Activated CD4-positive, alpha-beta T cell treated with anti-CD3 and anti-CD28 coated beads, Interleukin-2, amount 50 U/mL, for 16 hours (primary cell): ENCODE measurements around the gene ANTXR1.

Experiments used
- DNase-seq: peaks from one replicate; pipeline ENCODE4 v3.0.0-alpha.2; 2020

The ANTXR1 gene

GRCh38 chr2:69100220-69100723, 87.3 kb downstream of the ANTXR1 start:
- DNase-seq: no peak

- DNase-seq: no peak
These were observed 89.1 kb downstream of the ANTXR1 start for GRCh38 chr2:69102041-69102593.

DNA sequence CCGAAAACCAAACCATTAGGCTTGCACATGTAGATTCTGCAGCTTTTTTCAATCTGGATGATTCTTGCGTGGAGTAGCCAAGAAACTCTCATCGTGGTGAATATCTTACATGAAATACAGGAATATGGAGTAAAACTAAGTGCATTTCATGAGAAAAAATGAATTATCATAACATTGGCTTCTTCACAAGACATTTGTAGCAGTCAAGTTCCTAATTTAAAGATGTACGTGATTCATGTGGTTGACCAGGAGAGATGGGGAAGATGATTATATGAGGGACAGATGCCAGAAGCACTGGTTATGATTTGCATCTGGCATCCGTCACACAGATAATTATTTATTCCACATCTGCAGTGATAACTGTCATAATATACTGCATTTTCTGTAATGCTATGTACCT, 90.4 kb downstream of the ANTXR1 start:
- DNase-seq: no peak

- DNase-seq: no peak
These were observed 91.3 kb downstream of the ANTXR1 start for GRCh38 chr2:69104261-69104660.

DNA sequence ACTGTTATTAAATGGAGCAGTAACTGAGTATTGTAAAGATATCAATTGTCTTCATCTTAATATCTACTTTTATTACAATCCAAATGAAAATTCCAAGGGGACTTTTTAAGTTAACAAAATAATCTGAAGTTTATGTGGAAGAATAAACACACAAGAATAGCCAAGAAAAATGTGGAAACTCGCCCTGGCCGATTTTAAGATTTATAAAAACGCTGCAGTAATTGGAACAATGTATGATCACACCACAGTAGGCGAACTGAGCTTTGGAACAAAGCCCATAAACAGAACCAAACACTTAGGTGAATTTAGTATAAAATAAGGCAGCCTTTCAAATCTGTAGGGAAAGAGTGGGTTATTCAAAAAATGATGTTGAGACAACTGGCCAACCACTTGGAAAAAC, 96.3 kb downstream of the ANTXR1 start:
- no peak for DNase-seq

GRCh38 chr2:69111076-69111475, 98.1 kb downstream of the ANTXR1 start:
- DNase-seq: no peak

DNA sequence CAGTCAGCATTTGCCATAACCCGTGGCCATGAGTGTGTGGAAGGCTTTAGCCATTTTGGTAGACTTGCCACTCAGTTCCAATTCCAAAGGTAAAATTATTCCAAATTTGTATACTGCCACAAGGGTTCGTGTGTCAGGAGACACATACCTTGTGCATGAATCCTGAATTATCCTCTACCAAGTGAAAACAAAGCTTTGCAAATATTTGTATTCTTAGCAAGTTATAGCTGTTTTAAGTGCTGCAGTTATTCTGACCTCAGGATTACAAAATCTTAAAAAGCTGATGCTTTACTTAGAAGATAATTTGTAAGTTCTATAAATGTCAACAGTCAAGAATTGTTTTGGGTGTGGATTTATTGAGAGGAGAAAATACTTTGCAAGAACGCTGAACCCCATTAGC, 100.6 kb downstream of the ANTXR1 start:
- no peak for DNase-seq

DNA sequence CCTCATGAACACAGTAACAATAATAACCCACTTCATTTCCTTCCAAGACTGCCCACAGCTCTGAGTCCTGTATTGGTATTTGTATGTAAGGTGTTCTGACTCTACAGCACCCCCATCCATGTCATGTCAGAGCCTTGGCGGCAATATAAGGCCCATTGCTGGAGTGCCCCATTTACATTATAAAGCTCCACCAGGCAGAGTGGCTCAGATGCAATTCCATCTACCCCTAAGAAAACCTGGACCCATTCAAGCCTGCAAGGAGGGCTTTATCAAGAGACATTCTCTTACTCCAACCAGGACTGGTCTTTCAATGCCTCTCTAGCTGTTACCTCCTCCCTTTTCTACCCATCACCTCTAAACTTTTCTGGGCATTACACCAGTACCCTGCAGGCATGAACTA, 101.6 kb downstream of the ANTXR1 start:
- no peak for DNase-seq

DNA sequence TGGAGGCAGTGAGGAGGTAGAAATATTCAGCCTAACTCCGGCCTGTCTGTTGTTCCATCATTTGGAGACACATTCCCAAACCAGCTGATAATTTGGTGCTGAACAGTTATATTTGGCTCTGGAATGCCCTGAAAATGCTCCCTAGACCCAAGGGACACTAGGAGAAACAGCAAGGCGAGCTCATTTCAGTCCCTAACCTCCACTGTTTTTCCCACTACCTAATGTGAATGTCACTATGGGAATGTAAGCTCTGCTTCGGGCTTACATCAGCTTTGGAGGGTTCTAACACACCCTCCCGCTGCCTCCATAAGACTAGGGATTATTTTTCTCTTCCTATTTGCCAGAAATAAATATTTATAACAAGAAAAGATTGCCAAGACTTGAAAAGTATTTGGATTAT, 103.5 kb downstream of the ANTXR1 start:
- no peak for DNase-seq

- DNase-seq: no peak
These were observed 105.6 kb downstream of the ANTXR1 start for GRCh38 chr2:69118609-69119008.

- DNase-seq: no peak
These were observed 106.3 kb downstream of the ANTXR1 start for GRCh38 chr2:69119104-69119894.

- DNase-seq: no peak
These were observed 109.3 kb downstream of the ANTXR1 start for GRCh38 chr2:69122271-69122670.

DNA sequence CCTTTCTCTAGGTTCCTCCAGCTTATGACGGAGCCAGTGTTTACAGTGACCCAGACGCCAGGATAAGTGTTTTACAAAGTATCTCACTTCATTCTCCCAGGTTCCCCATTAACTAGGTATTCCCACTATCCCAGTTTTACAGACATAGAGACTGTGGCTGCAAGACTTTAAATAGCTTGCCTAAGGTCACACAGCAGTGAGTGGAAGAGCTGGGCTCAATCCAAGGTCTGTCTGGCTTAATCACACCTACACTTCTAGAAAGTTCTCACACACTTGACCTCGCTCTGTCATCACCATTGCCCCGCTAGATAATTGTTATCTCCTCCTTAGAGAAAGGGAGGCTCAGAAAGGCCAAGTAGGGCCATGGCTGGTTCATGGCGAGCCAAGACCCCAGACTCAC, 110.2 kb downstream of the ANTXR1 start:
- DNase-seq: no peak

DNA sequence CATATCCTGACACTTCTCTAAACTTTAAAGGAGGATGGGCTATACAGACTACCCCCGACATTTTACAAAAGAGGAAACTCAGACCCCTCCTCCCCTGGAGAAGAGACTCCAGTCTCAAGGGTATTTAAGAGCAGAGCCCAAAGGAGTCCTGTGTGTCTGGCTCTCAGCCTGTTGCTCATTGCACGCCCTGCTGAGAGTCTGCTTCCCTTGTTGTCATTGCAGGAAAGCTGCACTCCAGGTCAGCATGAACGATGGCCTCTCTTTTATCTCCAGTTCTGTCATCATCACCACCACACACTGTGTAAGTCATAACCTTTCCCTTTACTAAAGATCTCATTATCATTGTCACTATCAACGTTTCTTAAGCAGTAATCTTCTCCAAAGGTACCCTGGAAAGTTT, 111.4 kb downstream of the ANTXR1 start:
- no peak for DNase-seq

GRCh38 chr2:69125816-69126215, 112.8 kb downstream of the ANTXR1 start:
- no peak for DNase-seq

- DNase-seq: no peak
These were observed 113.4 kb downstream of the ANTXR1 start for GRCh38 chr2:69126341-69126740.

DNA sequence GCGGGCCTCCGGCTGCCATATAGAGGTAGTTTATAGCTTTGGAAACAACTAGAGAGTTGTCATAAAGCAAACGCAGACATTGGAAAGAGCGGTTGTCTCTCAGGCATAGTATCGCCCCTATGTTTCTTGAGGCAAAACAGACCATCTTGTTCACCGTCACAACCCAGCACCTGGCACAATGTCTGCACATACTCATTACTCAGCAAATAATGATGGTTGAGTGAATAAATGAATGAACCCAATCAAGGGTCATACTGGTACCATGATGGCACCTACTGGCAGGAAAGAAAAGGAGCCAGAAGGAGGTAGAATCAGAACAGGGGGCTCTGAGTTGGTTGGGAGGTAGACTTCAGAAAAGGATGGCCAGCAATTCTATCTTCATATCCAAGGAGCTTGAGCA, 118.5 kb downstream of the ANTXR1 start:
- no peak for DNase-seq

GRCh38 chr2:69131983-69132675, 119.2 kb downstream of the ANTXR1 start:
- no peak for DNase-seq

GRCh38 chr2:69132960-69133590, 120.1 kb downstream of the ANTXR1 start:
- no peak for DNase-seq

GRCh38 chr2:69133898-69134297, 120.9 kb downstream of the ANTXR1 start:
- DNase-seq: no peak

DNA sequence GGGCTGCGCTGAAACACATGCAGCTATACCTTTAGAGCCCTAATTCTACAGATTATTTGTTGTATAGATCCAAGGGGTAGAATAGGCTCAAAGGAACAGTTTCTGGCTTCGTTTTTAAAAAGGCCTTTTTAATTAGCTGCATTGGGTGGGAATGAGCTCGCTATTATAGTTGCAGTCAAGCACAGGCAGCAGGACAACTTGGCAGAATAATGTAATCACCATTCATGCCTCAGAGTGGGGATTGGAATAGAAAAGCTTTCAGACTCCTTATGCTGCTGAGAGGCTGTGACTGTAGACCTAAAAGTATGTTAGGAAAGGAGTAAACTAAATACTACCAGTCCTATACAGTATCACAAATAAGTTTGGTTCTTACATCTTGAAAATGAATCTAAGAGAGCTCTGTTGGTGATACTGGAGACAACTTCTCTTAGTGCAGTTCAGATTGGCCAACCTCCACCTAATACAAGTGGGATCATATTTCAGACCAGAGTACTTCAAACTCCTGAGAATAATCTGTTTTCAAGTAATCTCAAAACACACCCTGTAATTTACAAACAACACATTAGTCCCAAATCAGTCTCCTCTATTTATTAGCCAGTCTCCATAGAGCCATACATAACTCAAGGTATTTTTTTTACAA, 121.4 kb downstream of the ANTXR1 start:
- no peak for DNase-seq

DNA sequence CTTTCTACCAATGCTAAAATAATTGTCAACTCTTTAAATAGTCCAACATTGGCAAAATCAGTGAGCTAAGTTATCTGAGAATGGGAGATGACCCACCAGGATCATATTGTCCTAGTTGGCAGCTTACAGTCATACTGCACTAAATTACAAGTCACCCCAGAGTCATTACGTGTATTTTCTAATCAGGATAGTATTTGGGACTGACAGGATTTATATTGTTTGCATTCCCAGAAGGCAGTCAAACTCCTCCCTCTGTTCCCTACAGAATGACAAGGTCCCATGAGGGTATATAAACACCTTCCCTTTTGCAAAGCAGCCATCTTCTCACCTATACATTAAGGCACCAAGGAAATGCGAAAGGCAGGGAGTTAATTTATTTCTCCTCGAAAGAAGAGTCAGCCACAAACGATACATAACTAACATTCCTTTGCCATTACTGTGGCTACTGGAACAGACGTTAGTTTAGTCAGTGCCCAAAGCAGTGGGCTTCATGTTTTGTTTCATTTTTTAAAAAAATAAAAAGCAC, 125.3 kb downstream of the ANTXR1 start:
- DNase-seq: no peak
